Loucy (cell line): ENCODE results near the gene PNMA6E.

Experiments used
- H2AFZ ChIP-seq: fragments of 200-600 bp; sonication (generic); 2 replicates; pipeline ENCODE4 v1.6.0; 2016; ENCODE audit warnings: antibody characterized with exemption, mild to moderate bottlenecking, low read length, moderate library complexity
- H3F3A ChIP-seq: fragments of 200-600 bp; 2 replicates; pipeline ENCODE4 v1.6.0; 2016; ENCODE audit warnings: antibody characterized with exemption, low read depth, mild to moderate bottlenecking
- H3K27me3 ChIP-seq: fragments of 200-600 bp; sonication (generic); 2 replicates; pipeline ENCODE4 v1.6.1; 2014; ENCODE audit warnings: low read length, mild to moderate bottlenecking; ENCODE audit not compliant: insufficient read depth, poor library complexity, severe bottlenecking
- H3K36me3 ChIP-seq: fragments of 200-600 bp; sonication (generic); 2 replicates; pipeline ENCODE4 v1.6.1; 2016; ENCODE audit warnings: low read length; ENCODE audit not compliant: insufficient read depth
- H3K4me1 ChIP-seq: fragments of 200-600 bp; sonication (generic); 2 replicates; pipeline ENCODE4 v1.5.1; 2014; ENCODE audit warnings: low read length, mild to moderate bottlenecking; ENCODE audit not compliant: insufficient read depth, poor library complexity, severe bottlenecking
- H3K4me2 ChIP-seq: fragments of 200-600 bp; sonication (generic); 2 replicates; pipeline ENCODE4 v1.6.0; 2014; ENCODE audit warnings: antibody characterized with exemption, low read length, low read depth, mild to moderate bottlenecking; ENCODE audit not compliant: poor library complexity, severe bottlenecking
- H3K4me3 ChIP-seq: fragments of 200-600 bp; sonication (generic); 2 replicates; pipeline ENCODE4 v1.5.1; 2014; ENCODE audit warnings: low read length, mild to moderate bottlenecking, mixed read lengths; ENCODE audit not compliant: poor library complexity, severe bottlenecking
- H3K79me2 ChIP-seq: fragments of 200-600 bp; sonication (generic); 2 replicates; pipeline ENCODE4 v1.6.1; 2014; ENCODE audit warnings: low read length; ENCODE audit not compliant: insufficient read depth
- H3K9ac ChIP-seq: fragments of 200-600 bp; sonication (generic); 2 replicates; pipeline ENCODE4 v1.6.0; 2014; ENCODE audit warnings: mild to moderate bottlenecking, low read depth, low read length, moderate library complexity; ENCODE audit not compliant: poor library complexity, severe bottlenecking
- H3K9me2 ChIP-seq: fragments of 200-600 bp; sonication (generic); replicated peaks from 2 replicates; pipeline ENCODE4 v1.6.1; 2016; ENCODE audit warnings: low read depth, low read length, mixed read lengths
- H3K9me3 ChIP-seq: fragments of 200-600 bp; sonication (generic); 2 replicates; pipeline ENCODE4 v1.6.1; 2014; ENCODE audit warnings: mild to moderate bottlenecking, antibody characterized with exemption, low read length, low read depth; ENCODE audit not compliant: insufficient read depth
- H4K20me1 ChIP-seq: fragments of 200-600 bp; sonication (generic); 2 replicates; pipeline ENCODE4 v1.6.0; 2014; ENCODE audit warnings: antibody characterized with exemption, low read length, mild to moderate bottlenecking; ENCODE audit not compliant: insufficient read depth, poor library complexity, severe bottlenecking
- EZH2phosphoT487 ChIP-seq: fragments of 200-600 bp; IDR thresholded peaks from 2 replicates; pipeline ENCODE4 v1.6.1; 2018; ENCODE audit warnings: antibody characterized with exemption, mild to moderate bottlenecking, moderate library complexity, borderline replicate concordance
- TF ChIP-seq, protein P1 (sequence below): fragments of 200-600 bp; sonication (generic); conservative IDR thresholded peaks from 2 replicates; pipeline ENCODE4 v1.5.1; 2014; ENCODE audit warnings: mild to moderate bottlenecking, antibody characterized with exemption, low read length

Gene PNMA6E

DNA sequence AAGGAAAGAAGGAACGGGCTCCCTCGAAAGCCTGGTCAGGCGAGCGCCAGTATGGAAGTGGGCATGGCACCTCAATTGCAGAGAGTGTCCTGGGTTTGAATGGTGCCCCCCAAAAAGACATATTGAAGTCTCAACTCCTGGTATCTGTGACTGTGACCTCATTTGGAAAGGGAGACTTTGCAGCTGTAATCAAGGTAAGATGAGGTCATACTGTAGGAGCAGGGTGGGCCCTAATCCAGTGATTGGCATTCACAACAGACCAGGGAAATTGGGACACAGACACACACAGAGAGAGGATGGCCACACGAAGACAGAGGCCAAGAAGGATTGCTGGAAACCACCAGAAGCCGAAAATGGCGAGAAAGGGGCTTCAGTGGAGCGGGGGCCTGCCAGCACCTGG, 16.5 kb upstream of the PNMA6E start:
- Histone ChIP-seq H3K4me1 (no peaks in the 10 kb centered on the region), H3K4me3 (no peak overlapping the region), H2AFZ (no peak overlapping the region), H3K9me3 (no peaks in the 10 kb centered on the region), H3F3A (no peaks in the 10 kb centered on the region), H3K9me2 (no peaks in the 10 kb centered on the region), H3K9ac (no peak overlapping the region), H3K27me3 (no peaks in the 10 kb centered on the region), H3K36me3 (no peaks in the 10 kb centered on the region), H3K4me2 (no peak overlapping the region), H3K79me2 (no peaks in the 10 kb centered on the region), H4K20me1 (no peaks in the 10 kb centered on the region)
- TF ChIP-seq EZH2phosphoT487, result no peak
- TF ChIP-seq, protein P1, sequence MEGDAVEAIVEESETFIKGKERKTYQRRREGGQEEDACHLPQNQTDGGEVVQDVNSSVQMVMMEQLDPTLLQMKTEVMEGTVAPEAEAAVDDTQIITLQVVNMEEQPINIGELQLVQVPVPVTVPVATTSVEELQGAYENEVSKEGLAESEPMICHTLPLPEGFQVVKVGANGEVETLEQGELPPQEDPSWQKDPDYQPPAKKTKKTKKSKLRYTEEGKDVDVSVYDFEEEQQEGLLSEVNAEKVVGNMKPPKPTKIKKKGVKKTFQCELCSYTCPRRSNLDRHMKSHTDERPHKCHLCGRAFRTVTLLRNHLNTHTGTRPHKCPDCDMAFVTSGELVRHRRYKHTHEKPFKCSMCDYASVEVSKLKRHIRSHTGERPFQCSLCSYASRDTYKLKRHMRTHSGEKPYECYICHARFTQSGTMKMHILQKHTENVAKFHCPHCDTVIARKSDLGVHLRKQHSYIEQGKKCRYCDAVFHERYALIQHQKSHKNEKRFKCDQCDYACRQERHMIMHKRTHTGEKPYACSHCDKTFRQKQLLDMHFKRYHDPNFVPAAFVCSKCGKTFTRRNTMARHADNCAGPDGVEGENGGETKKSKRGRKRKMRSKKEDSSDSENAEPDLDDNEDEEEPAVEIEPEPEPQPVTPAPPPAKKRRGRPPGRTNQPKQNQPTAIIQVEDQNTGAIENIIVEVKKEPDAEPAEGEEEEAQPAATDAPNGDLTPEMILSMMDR, result no peak

DNA sequence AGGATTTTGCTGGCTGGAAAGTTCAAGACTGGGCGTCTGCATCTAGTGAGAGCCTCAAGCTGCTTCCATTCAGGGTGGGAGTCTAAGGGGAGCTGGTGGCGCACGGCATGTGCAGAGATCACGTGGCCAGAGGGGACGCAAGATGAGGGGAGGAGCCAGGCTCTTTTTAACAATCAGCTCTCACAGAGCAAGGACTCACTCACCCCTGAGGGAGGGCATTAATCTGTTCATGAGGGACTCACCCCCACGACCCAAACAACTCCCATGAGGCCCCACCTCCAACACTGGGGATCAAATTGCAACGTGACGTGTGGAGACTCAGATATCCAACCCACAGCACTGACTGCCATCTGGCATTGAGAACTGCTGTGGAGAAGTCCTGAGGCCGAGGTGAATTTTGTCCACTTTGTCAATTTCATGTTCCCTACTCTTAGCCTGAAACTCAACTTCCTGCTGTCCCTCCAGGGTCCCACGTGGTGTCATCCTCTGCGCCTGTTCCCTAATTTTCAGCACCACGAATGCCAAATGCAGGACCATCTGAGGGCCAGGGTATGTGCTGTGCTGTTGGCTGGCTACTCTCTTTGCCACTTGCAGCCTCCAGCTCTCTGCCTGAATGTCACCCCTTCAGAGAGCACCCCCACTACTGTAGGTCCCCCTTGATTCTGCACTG, 15.8 kb upstream of the PNMA6E start:
- H3K36me3 ChIP-seq, result no peaks in the 10 kb centered on the region
- TF ChIP-seq EZH2phosphoT487, result no peak
- TF ChIP-seq, protein P1, result no peak
- H3F3A ChIP-seq, result no peaks in the 10 kb centered on the region
- no peak overlapping the region for H3K9ac ChIP-seq
- no peaks in the 10 kb centered on the region for H3K79me2 ChIP-seq
- no peaks in the 10 kb centered on the region for H4K20me1 ChIP-seq
- no peaks in the 10 kb centered on the region for H3K9me3 ChIP-seq
- no peak overlapping the region for H3K4me3 ChIP-seq
- H3K27me3 ChIP-seq, result no peaks in the 10 kb centered on the region
- H3K9me2 ChIP-seq, result no peaks in the 10 kb centered on the region
- no peaks in the 10 kb centered on the region for H3K4me1 ChIP-seq
- H2AFZ ChIP-seq, result no peak overlapping the region
- H3K4me2 ChIP-seq, result no peak overlapping the region

DNA sequence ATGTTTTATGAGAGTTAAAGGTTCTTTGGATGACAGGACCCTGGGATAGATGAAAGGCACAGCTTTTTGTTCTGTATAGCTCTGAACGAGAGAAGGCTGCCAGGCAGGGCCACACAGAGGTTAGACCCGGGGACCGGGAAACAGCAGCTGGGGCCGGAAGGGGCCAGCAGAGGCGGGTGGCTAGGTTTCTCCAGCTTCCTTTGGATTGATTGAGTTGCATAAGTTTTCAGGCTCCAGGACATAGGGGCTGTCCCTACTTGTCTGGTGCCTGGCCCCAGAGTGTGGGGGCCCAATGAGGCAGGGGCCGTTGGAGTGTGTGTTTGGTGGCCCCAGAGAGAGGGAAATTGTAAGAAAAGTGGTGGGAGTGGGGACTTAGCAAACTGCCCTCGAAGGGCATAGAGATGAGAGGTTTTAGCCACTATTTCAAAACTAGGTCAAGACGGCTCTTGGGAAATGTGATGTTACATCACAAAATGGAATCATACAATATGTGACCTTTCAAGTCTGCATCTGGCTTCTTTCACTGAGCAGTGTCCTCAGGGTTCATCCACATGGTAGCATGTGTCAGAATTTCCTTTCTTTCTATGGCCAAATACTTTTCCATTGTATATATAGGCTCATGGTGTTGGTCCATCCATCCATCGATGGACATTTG, 13.8 kb upstream of the PNMA6E start:
- no peak overlapping the region for H3K4me2 ChIP-seq
- no peak overlapping the region for H3K9ac ChIP-seq
- no peak for TF ChIP-seq EZH2phosphoT487
- TF ChIP-seq, protein P1, result no peak
- H3K9me3 ChIP-seq, result no peaks in the 10 kb centered on the region
- no peaks in the 10 kb centered on the region for H3K27me3 ChIP-seq
- no peak overlapping the region for H2AFZ ChIP-seq
- H3F3A ChIP-seq, result no peaks in the 10 kb centered on the region
- no peaks in the 10 kb centered on the region for H3K36me3 ChIP-seq
- H3K4me3 ChIP-seq, result no peak overlapping the region
- no peaks in the 10 kb centered on the region for H3K79me2 ChIP-seq
- H3K9me2 ChIP-seq, result no peaks in the 10 kb centered on the region
- no peaks in the 10 kb centered on the region for H3K4me1 ChIP-seq
- no peaks in the 10 kb centered on the region for H4K20me1 ChIP-seq
